ENCODE measurements around the gene FRAT1.

GRCh38 chr10:97349752-97350513, 30.9 kb downstream of the FRAT1 start:
- no peak for TF ChIP-seq CTCF (IDR thresholded peaks at IDR 0.05; ENCODE audit: low read depth, low read length)
- TF ChIP-seq EZH2phosphoT487 (IDR thresholded peaks at IDR 0.05; ENCODE audit: low read depth), result no peak

Data from OCI-LY3 (cell line).